ENCODE results near the gene PPP4R2.

DNA sequence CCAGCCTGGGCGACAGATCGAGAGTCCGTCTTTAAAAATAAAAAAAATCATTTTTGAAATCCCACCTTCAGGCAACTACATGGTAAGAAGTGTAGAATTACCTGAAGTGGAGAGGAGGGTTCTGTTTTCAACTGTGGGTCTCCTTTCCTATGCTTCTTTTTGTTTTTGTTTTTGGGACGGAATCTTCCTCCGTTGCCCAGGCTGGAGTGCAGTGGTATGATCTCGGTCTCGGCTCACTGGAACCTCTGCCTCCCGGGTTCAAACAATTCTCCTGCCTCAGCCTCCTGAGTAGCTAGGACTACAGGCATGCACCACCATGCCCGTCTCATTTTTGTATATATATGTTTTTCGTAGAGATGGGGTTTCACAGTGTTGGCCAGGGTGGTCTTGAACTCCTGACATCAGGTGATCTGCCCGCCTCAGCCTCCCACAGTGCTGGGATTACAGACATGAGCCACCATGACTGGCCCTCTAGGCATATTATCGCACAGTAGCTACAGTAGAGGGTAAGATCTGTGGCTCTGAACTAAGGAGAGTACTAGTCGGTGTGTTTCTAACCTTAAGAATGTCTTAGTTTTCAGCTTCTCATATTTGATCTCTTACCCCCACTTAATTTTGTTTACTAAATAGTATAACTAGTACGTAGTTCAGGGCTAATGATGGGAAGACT is 73.3 kb downstream of the PPP4R2 start:
- TF ChIP-seq ZNF785 (CRISPR knock-in tag; IDR thresholded peaks at IDR 0.05) (no peak), POLR2A (conservative IDR thresholded peaks at IDR 0.05) (no peak; the same call in 1 of the 2 replicates), ZNF696 (CRISPR knock-in tag; conservative IDR thresholded peaks at IDR 0.05) (no peak), SP1 (CRISPR knock-in tag; IDR thresholded peaks at IDR 0.05) (no peak), ZC3H11A (IDR thresholded peaks at IDR 0.05; ENCODE audit: low read depth, low read length) (no peak), ZNF184 (CRISPR knock-in tag; IDR thresholded peaks at IDR 0.05) (no peak), RAD21 (CRISPR knock-in tag; conservative IDR thresholded peaks at IDR 0.05 in 1 of 2, IDR thresholded peaks at IDR 0.05 in 1 of 2) (no peak), SIX5 (IDR thresholded peaks at IDR 0.05; ENCODE audit: borderline replicate concordance in 1 of 2, insufficient read depth in 1 of 2, low read depth in 1 of 2, low read length in 2 of 2) (no peak), FOXA1 (IDR thresholded peaks at IDR 0.05; ENCODE audit: borderline replicate concordance) (no peak), SAFB2 (IDR thresholded peaks at IDR 0.05; ENCODE audit: borderline replicate concordance, low read depth, low read length, severe bottlenecking) (no peak), EP300 (IDR thresholded peaks at IDR 0.05; ENCODE audit: low read length) (no peak), MTA1 (IDR thresholded peaks at IDR 0.05; ENCODE audit: borderline replicate concordance) (no peak)
- TF ChIP-seq, protein P1, sequence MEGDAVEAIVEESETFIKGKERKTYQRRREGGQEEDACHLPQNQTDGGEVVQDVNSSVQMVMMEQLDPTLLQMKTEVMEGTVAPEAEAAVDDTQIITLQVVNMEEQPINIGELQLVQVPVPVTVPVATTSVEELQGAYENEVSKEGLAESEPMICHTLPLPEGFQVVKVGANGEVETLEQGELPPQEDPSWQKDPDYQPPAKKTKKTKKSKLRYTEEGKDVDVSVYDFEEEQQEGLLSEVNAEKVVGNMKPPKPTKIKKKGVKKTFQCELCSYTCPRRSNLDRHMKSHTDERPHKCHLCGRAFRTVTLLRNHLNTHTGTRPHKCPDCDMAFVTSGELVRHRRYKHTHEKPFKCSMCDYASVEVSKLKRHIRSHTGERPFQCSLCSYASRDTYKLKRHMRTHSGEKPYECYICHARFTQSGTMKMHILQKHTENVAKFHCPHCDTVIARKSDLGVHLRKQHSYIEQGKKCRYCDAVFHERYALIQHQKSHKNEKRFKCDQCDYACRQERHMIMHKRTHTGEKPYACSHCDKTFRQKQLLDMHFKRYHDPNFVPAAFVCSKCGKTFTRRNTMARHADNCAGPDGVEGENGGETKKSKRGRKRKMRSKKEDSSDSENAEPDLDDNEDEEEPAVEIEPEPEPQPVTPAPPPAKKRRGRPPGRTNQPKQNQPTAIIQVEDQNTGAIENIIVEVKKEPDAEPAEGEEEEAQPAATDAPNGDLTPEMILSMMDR (IDR thresholded peaks at IDR 0.05 in 2 of 3, conservative IDR thresholded peaks at IDR 0.05 in 1 of 3; ENCODE audit: insufficient read depth in 2 of 3, low read depth in 1 of 3, low read length in 3 of 3), result no peak
- TF ChIP-seq, protein P2, sequence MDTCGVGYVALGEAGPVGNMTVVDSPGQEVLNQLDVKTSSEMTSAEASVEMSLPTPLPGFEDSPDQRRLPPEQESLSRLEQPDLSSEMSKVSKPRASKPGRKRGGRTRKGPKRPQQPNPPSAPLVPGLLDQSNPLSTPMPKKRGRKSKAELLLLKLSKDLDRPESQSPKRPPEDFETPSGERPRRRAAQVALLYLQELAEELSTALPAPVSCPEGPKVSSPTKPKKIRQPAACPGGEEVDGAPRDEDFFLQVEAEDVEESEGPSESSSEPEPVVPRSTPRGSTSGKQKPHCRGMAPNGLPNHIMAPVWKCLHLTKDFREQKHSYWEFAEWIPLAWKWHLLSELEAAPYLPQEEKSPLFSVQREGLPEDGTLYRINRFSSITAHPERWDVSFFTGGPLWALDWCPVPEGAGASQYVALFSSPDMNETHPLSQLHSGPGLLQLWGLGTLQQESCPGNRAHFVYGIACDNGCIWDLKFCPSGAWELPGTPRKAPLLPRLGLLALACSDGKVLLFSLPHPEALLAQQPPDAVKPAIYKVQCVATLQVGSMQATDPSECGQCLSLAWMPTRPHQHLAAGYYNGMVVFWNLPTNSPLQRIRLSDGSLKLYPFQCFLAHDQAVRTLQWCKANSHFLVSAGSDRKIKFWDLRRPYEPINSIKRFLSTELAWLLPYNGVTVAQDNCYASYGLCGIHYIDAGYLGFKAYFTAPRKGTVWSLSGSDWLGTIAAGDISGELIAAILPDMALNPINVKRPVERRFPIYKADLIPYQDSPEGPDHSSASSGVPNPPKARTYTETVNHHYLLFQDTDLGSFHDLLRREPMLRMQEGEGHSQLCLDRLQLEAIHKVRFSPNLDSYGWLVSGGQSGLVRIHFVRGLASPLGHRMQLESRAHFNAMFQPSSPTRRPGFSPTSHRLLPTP (IDR thresholded peaks at IDR 0.05; ENCODE audit: borderline replicate concordance, extremely low read depth, insufficient read length), result no peak
